ENCODE measurements around the gene FIBCD1.

Gene FIBCD1

DNA sequence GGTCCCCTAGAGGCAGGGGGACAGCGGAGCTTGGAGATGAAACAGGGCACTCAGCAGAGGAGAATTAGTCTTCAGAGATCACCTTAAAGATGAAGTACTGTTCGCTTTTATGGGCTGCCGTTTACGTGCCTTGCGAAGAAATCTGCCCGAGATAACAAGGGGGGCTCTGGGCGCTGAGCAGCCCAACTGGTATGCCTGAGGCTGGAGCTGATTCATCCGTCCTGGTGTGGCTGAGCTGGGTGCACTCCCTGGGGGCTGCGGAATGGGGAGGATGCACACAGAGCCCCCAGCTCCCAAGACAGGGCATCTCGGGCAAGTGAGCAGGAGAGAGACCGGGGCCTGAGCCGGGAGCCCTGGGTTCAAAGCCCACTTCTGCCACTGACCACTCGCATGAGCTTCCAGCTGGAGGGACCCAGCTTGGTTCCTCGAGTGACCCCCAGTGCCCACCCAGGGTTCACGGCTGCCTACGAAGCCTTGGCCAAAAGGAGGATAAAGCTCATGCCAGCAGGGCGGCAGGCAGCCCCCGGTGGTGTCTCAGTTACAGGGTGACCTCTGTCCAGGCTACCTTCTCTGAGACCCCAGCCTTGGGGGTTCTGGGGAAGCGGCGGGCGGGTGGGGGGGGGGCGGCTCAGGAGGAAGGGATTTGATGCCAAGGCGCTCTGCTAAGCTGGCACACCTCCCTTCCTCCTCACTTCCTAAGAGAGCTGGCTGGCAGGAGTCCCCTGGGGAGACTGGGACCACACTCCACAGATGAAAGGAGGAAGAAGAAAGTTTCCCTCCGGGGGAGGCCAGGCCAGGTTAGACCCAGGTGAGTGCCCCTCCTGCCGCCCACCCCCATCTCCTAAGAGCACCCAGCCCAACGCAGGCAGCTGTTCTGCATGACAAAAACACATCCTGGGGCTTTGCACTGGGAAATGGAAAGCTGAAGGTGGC, 5.7 kb downstream of the FIBCD1 start:
- H3K4me1 ChIP-seq (ENCODE audit: insufficient read depth, low read length), result peaks cover 23% of the 10 kb centered on the region
- H3K36me3 ChIP-seq (ENCODE audit: insufficient read depth, low read length), result no peaks in the 10 kb centered on the region
- WGBS, result 48% methylated on average over 21 of the region's 26 CpGs
- H3K27ac ChIP-seq (ENCODE audit: low read depth, low read length), result no peak overlapping the region
- 0 out of 2 replicates have a peak overlapping the region, but pooled peaks have one; percentile 1 for H3K4me3 ChIP-seq (ENCODE audit: low read length)
- H3K9me3 ChIP-seq (ENCODE audit: insufficient read depth, low read depth, low read length), result no peaks in the 10 kb centered on the region
- no peak overlapping the region for H3K9ac ChIP-seq (ENCODE audit: low read depth, low read length)
- H3K27me3 ChIP-seq (ENCODE audit: insufficient read depth, low read length), result peaks cover 20% of the 10 kb centered on the region

DNA sequence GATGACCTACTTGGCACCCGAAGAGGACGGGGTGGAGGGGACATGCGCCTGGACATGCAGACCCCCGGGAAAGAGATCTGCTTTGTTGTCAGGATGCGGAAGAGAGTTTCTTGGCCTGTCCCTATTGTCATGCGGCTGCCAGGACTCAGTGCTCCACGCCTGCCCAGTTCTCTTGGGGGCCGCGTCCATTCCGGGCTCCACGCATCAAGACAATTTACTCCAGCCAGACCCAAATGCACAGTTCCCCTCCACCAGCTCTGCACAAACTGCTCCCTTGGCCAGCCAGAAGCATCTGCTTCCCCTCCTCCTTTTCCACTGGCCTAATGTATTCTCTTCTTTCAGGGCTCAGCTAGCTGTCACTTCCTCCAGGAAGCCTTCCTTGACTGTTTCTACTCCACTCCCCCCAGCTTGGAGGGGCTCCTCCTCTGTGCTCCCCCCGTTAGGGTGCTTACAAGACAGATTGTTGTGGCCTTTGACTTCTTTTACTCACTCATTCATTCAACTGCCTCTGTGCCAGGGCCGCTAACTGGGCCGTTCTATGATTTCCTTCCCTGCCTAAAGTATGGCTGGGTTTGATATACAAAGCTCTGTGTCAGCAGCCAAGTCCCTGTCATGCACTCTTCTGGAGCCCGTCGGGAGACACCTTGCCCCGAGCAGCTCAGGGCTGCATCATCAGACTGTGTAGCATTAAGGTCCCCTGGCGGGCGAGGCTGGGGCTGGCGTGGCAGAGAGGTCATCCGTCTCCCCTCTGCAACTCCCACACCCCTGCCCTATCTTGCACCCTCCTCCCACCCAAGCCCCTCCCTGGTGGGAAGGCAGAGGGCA, 6.6 kb downstream of the FIBCD1 start:
- WGBS, result 49% methylated on average over 21 of the region's 21 CpGs
- Histone ChIP-seq H3K9me3 (ENCODE audit: insufficient read depth, low read depth, low read length) (no peaks in the 10 kb centered on the region), H3K4me1 (ENCODE audit: insufficient read depth, low read length) (peaks cover 23% of the 10 kb centered on the region), H3K27me3 (ENCODE audit: insufficient read depth, low read length) (peaks cover 11% of the 10 kb centered on the region), H3K9ac (ENCODE audit: low read depth, low read length) (no peak overlapping the region), H3K27ac (ENCODE audit: low read depth, low read length) (no peak overlapping the region), H3K36me3 (ENCODE audit: insufficient read depth, low read length) (no peaks in the 10 kb centered on the region), H3K4me3 (ENCODE audit: low read length) (0 out of 2 replicates have a peak overlapping the region, but pooled peaks have one; percentile 1)

DNA sequence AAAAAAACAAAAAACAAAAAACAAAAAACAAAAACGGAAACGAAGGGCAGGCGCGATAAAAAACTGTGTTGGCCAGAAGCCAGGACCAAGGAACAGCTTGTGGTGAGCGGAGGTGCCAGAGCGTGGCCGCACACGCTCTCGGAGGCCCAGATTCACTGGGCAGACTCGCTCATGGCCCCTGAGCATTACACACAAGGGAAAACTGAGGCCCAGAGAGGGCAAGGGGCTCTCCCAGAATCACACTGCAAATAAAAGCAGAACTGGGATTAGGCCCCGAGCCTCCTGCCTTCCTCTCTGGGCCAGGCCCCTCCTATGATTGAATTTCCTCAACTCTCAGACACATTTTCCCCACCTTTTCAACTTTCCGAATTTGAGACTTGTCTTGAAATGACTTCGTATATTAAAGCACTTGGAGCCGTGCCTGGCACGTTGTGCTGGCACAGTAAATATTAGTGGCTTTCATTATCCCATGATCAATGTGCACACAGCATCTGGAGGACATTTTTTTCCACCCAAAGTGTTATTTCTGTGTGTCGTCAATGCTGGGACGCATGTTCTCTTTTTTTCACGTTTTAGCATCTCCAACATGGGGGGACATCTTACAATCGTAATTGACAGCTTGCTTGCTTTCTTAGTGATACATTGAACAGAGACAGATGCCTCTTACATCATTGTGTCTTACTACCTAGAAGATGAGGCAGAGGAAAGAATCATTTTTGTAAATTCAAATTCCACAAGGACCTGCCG, 7.4 kb downstream of the FIBCD1 start:
- WGBS, result 91% methylated on average over 20 of the region's 20 CpGs
- H3K9ac ChIP-seq (ENCODE audit: low read depth, low read length), result no peak overlapping the region
- H3K27me3 ChIP-seq (ENCODE audit: insufficient read depth, low read length), result peaks cover 4% of the 10 kb centered on the region; the same call in 1 of the 2 replicates
- no peak overlapping the region for H3K4me3 ChIP-seq (ENCODE audit: low read length)
- peaks cover 17% of the 10 kb centered on the region for H3K4me1 ChIP-seq (ENCODE audit: insufficient read depth, low read length)
- H3K36me3 ChIP-seq (ENCODE audit: insufficient read depth, low read length), result no peaks in the 10 kb centered on the region
- H3K9me3 ChIP-seq (ENCODE audit: insufficient read depth, low read depth, low read length), result no peaks in the 10 kb centered on the region
- H3K27ac ChIP-seq (ENCODE audit: low read depth, low read length), result no peak overlapping the region

DNA sequence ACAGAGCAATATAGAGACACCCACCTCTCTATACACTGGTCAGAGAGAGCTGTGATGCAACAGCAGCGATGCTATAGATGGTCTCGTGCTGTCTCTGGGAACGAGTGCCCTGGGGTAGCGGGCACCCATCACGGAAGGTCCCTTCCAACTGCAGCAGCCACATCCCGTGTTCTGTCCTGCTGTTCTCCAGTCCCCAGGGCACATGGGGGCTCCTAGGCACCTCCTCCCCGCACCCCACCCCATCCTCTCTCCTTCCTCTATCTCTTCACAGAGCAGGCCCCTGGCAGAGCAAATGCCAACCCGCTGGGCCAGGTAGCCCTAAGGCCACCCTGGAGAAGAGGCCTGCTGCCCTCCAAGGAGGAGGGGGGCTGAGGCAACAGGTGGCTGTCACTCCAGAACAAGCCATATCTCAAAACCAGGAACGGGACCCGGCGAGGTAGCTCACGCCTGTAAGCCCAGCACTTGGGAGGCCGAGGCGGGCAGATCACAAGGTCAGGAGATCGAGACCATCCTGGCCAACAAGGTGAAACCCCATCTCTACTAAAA, 8.2 kb downstream of the FIBCD1 start:
- Histone ChIP-seq H3K27ac (ENCODE audit: low read depth, low read length) (no peak overlapping the region), H3K9ac (ENCODE audit: low read depth, low read length) (no peak overlapping the region), H3K27me3 (ENCODE audit: insufficient read depth, low read length) (peaks cover 4% of the 10 kb centered on the region; the same call in 1 of the 2 replicates), H3K4me1 (ENCODE audit: insufficient read depth, low read length) (peaks cover 15% of the 10 kb centered on the region; the same call in 1 of the 2 replicates), H3K4me3 (ENCODE audit: low read length) (no peak overlapping the region), H3K9me3 (ENCODE audit: insufficient read depth, low read depth, low read length) (no peaks in the 10 kb centered on the region), H3K36me3 (ENCODE audit: insufficient read depth, low read length) (no peaks in the 10 kb centered on the region)
- WGBS, result 96% methylated on average over 15 of the region's 15 CpGs

DNA sequence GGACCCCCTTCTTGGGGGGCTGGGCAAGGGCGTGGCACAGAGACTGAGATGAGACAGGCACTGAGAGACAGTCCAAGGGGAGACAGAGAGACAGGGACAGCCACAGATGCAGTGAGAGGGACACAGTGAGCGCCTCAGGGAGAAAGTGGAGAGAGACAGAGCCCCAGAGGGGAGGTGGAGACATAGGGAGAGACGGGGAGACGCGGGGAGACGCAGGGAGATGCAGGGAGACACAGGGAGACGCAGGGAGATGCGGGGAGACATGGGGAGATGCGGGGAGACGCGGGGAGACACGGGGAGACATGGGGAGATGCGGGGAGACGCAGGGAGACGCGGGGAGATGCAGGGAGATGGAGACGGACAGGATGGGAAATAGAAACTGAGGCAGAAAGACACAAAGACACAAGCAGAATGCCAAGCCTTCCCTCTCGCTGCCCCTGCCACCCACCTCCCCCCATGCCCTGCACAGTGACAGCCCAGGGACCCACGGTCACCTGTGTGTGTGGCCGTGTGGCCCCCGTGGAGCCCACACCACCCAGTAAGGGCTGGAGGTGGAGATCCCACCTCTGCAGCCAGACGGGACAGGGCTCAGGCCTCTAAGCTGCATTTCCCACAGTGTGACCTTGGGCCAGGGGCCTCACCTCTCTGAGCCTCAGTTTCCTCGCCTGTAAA, 8.8 kb downstream of the FIBCD1 start:
- WGBS, result 88% methylated on average over 23 of the region's 23 CpGs
- no peaks in the 10 kb centered on the region for H3K9me3 ChIP-seq (ENCODE audit: insufficient read depth, low read depth, low read length)

DNA sequence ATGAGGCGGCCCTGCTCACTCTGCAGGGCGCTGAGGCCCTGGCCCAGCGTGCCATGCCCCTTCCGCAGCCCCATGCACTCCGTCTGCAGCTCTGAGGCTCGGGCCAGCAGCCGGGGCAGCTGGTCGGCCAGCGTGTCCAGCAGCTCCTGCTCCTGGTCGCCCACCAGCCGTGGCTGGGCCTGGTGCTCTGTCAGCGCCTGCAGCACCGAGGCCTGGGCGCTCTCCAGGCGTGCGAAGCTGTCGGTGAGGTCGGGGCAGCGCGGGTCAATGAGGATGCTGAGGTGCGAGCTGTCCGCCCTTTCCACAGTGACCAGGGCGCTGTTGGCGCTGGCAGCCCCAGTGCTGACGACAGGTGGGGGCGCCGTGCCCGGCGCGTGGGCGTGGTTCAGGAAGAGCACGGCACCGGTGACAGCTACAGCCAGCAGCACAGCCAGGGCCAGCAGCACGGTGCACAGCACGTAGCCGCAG, 9.4 kb downstream of the FIBCD1 start:
- Histone ChIP-seq H3K27ac (ENCODE audit: low read depth, low read length) (no peak overlapping the region), H3K36me3 (ENCODE audit: insufficient read depth, low read length) (no peaks in the 10 kb centered on the region), H3K9ac (ENCODE audit: low read depth, low read length) (no peak overlapping the region), H3K9me3 (ENCODE audit: insufficient read depth, low read depth, low read length) (no peaks in the 10 kb centered on the region), H3K4me1 (ENCODE audit: insufficient read depth, low read length) (peaks cover 15% of the 10 kb centered on the region; the same call in 1 of the 2 replicates), H3K27me3 (ENCODE audit: insufficient read depth, low read length) (peaks cover 4% of the 10 kb centered on the region; the same call in 1 of the 2 replicates), H3K4me3 (ENCODE audit: low read length) (no peak overlapping the region)
- 91% methylated on average over 36 of the region's 36 CpGs for WGBS

More for the DNA sequence above, 8.8 kb downstream of the FIBCD1 start:
- Histone ChIP-seq H3K27ac (ENCODE audit: low read depth, low read length) (no peak overlapping the region), H3K9ac (ENCODE audit: low read depth, low read length) (no peak overlapping the region), H3K27me3 (ENCODE audit: insufficient read depth, low read length) (peaks cover 4% of the 10 kb centered on the region; the same call in 1 of the 2 replicates), H3K4me3 (ENCODE audit: low read length) (no peak overlapping the region), H3K36me3 (ENCODE audit: insufficient read depth, low read length) (no peaks in the 10 kb centered on the region), H3K4me1 (ENCODE audit: insufficient read depth, low read length) (peaks cover 15% of the 10 kb centered on the region; the same call in 1 of the 2 replicates)

DNA sequence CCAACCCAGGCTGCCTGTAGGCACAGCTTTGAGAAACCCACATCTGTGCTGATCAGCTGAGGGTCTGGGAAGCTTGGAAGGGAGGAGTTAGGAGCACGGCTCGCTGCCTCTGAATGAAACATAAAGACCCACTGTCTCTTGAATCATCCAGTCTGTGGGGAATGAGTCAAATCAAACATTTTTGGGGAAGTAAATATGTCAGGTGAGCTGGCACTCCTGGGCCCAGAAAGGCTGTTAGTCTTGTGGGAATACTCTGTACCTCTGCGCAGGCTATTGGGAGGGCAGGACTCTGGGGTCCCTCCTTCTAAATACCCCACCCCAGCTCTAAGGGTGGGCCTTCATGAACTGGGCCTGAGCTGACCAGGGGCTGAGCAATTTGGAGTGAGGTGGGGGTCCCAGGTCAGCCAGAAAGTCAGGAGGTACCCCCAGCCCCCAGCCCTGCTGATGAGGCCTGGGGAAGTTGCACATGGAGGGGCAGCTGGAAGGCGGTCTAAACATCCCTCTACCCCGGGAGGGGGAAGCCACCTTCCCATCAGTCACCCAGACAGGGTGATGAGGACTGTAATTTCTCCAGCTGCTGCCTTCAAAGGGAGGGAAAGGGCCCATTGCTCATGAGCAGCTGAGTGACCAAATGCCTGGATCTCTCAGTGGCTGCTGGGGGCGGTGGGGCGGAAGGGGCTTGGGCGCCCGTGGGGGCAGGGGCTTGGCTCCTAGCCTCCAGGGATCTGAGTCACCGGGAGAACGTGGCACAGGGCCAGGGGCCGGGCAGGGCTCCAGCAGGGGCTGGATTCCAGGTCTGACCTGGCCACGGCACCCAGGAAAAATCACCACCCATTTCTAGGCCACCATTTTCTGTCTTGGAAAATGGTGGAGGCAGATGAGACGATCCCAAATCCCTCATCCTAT, 10.8 kb downstream of the FIBCD1 start:
- no peak overlapping the region for H3K27ac ChIP-seq (ENCODE audit: low read depth, low read length)
- H3K36me3 ChIP-seq (ENCODE audit: insufficient read depth, low read length), result no peaks in the 10 kb centered on the region
- peaks cover 8% of the 10 kb centered on the region; the same call in 1 of the 2 replicates for H3K4me1 ChIP-seq (ENCODE audit: insufficient read depth, low read length)
- no peaks in the 10 kb centered on the region for H3K9me3 ChIP-seq (ENCODE audit: insufficient read depth, low read depth, low read length)
- H3K27me3 ChIP-seq (ENCODE audit: insufficient read depth, low read length), result peaks cover 2% of the 10 kb centered on the region; the same call in 1 of the 2 replicates
- whole genome bisulfite sequencing, result 72% methylated on average over 13 of the region's 14 CpGs
- H3K4me3 ChIP-seq (ENCODE audit: low read length), result no peak overlapping the region
- H3K9ac ChIP-seq (ENCODE audit: low read depth, low read length), result no peak overlapping the region

DNA sequence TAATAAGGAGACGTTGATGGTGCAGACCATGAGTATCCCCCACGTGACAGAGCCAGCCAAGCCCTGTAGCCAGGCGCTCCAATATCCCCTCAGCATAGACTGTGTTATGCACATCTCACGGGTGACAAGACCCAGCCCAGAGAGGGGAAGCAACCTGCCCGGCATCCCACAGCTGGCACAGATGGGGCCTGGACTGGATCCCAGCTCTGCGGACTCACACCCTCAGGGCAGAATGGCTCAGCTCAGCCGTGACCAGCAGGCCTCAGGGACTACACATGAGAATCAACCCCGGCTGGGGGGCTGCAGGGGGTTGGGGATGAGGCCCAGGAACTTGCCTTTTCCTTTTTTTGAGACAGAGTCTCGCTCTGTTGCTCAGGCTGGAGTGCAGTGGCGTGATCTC, 11.7 kb downstream of the FIBCD1 start:
- no peak overlapping the region for H3K9ac ChIP-seq (ENCODE audit: low read depth, low read length)
- no peaks in the 10 kb centered on the region for H3K9me3 ChIP-seq (ENCODE audit: insufficient read depth, low read depth, low read length)
- H3K4me3 ChIP-seq (ENCODE audit: low read length), result no peak overlapping the region
- no peaks in the 10 kb centered on the region for H3K36me3 ChIP-seq (ENCODE audit: insufficient read depth, low read length)
- peaks cover 4% of the 10 kb centered on the region; the same call in 1 of the 2 replicates for H3K4me1 ChIP-seq (ENCODE audit: insufficient read depth, low read length)
- H3K27ac ChIP-seq (ENCODE audit: low read depth, low read length), result no peak overlapping the region
- 92% methylated on average over 10 of the region's 10 CpGs for WGBS
- no peaks in the 10 kb centered on the region for H3K27me3 ChIP-seq (ENCODE audit: insufficient read depth, low read length)

DNA sequence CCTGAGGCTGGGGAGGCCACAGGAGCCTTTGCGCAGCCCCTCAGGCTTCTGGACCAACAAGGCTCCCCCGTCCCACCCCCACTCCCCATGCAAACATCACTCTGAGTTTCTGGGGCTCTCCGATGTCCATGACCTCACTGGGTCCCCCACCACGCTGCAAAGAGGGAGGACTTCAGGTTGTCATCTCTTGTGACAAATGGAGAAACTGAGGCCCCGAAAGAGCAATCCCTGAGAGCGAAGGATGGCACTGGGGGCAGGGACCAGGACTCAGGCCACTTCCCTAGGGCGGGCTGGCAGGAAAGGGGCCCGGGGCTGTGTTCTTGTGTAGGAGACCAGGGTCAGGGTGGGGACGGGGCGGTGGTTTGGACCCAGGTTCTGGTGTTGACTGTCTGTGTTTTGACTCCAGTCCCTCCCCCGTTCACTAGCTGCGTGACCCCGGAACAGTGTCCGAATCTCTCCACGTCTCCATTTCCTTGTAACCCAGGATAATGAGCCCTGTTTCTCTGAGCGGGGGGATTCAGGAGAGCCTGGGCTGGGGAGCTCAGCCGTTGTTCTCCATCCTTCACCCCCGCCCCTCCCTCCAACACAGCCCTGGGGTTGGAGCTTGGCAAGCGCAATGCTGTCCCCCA, 13.9 kb downstream of the FIBCD1 start:
- no peaks in the 10 kb centered on the region for H3K36me3 ChIP-seq (ENCODE audit: insufficient read depth, low read length)
- no peak overlapping the region for H3K9ac ChIP-seq (ENCODE audit: low read depth, low read length)
- H3K4me1 ChIP-seq (ENCODE audit: insufficient read depth, low read length), result no peaks in the 10 kb centered on the region
- no peaks in the 10 kb centered on the region for H3K9me3 ChIP-seq (ENCODE audit: insufficient read depth, low read depth, low read length)
- H3K27ac ChIP-seq (ENCODE audit: low read depth, low read length), result no peak overlapping the region
- no peaks in the 10 kb centered on the region for H3K27me3 ChIP-seq (ENCODE audit: insufficient read depth, low read length)
- no peak overlapping the region for H3K4me3 ChIP-seq (ENCODE audit: low read length)
- WGBS, result 94% methylated on average over 19 of the region's 19 CpGs
